GM21576 (cell line): Measurements from ENCODE around the gene CCK.
"Not testable (repeated sequence)": the region's sequence is repeated elsewhere in the genome, so short reads cannot be mapped to it uniquely, and the experiment has no call there.

ENCODE experiments used
- ATAC-seq: cut with Tn5 transposase; IDR thresholded peaks from one replicate; pipeline ENCODE4 v1.9.1; 2021; ENCODE audit warnings: mild to moderate bottlenecking, moderate library complexity; ENCODE audit not compliant: unreplicated experiment

CCK gene

GRCh38 chr3:42266085-42266484, at the start of gene CCK:
CCK (minus strand) TSS chr3:42266185; CDS start chr3:42263630, 2,555 bp downstream.
- ATAC-seq: no peak

GRCh38 chr3:42314411-42314810, 48.4 kb upstream of the CCK start:
- no peak for ATAC-seq

GRCh38 chr3:42308651-42309050, 42.7 kb upstream of the CCK start:
- ATAC-seq: no peak

- no peak for ATAC-seq
Measured at GRCh38 chr3:42306499-42306898, 40.5 kb upstream of the CCK start.

- peak; percentile 70 for ATAC-seq
Measured at GRCh38 chr3:42302924-42303634, 37.1 kb upstream of the CCK start.

GRCh38 chr3:42301446-42302175, 35.6 kb upstream of the CCK start:
- no peak for ATAC-seq

GRCh38 chr3:42300778-42301177, 34.8 kb upstream of the CCK start:
- ATAC-seq: no peak

GRCh38 chr3:42300013-42300412, 34.0 kb upstream of the CCK start:
- no peak for ATAC-seq

GRCh38 chr3:42298259-42298658, 32.3 kb upstream of the CCK start:
- ATAC-seq: no peak

GRCh38 chr3:42292009-42292408, 26.0 kb upstream of the CCK start:
- ATAC-seq: no peak

GRCh38 chr3:42290966-42291714, 25.2 kb upstream of the CCK start:
- ATAC-seq: peak; percentile 59

GRCh38 chr3:42289026-42289425, 23.0 kb upstream of the CCK start:
- ATAC-seq: no peak

GRCh38 chr3:42288385-42288784, 22.4 kb upstream of the CCK start:
- no peak for ATAC-seq

GRCh38 chr3:42287423-42287822, 21.4 kb upstream of the CCK start:
- ATAC-seq: not testable (repeated sequence)

GRCh38 chr3:42277676-42278075, 11.7 kb upstream of the CCK start:
- no peak for ATAC-seq

- peak; percentile 95 for ATAC-seq
Measured at GRCh38 chr3:42276141-42277132, 10.5 kb upstream of the CCK start.

- ATAC-seq: no peak
Measured at GRCh38 chr3:42275217-42275616, 9.2 kb upstream of the CCK start.

GRCh38 chr3:42274266-42274665, 8.3 kb upstream of the CCK start:
- ATAC-seq: no peak

GRCh38 chr3:42273361-42273760, 7.4 kb upstream of the CCK start:
- no peak for ATAC-seq

GRCh38 chr3:42271786-42272185, 5.8 kb upstream of the CCK start:
- no peak for ATAC-seq

GRCh38 chr3:42270561-42270960, 4.6 kb upstream of the CCK start:
- no peak for ATAC-seq
